GM19372 (cell line): ENCODE measurements around the gene CLSTN2.

Source experiments
- ATAC-seq: cut with Tn5 transposase; IDR thresholded peaks from one replicate; pipeline ENCODE4 v1.9.1; 2021; ENCODE audit warnings: mild to moderate bottlenecking, low read depth, moderate library complexity; ENCODE audit not compliant: unreplicated experiment

The CLSTN2 gene

DNA sequence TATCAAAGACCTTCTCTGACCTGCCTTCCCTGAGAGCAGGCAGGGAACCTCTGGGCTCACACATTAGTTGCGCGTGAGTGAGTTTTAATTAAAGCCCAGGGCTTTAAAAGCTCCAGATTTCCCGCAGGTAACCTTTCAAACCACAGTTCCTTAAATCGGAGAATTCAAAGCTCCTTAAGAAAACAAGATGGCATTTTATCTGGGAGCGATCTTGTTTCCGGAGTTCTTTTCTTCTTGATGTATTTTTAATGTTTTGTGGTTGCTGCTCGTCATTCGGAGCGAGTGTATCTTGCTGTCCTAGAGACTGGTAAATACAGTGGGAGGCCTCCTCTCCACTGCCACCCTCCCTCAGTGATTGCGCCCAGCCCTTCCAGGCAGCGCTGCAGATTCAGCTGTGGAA, 284.3 kb downstream of the CLSTN2 start:
- ATAC-seq, result no peak

DNA sequence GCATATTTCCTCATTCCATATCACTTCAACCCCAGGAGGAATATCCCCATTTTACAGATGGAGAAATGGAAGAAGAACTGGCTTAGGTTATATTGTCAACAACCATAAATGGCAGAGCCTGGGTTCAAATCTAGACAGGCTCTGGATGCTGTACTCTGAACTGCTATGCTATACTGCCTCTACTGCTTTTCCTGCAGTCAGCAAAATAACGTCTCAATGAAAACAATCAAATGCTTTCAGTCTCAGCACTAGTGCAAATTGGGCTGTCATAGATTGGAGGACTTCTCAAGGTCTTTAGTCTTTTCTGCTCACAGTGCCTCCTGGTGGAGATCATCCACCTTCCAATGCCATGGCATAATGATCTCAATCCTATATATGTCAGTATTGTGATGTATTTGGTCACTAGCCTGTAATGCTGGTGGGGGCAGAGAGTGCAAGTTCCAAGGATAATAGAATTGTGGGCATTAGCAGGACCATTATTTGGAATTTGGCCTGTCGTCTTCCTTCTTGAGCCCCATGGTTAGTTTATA, 285.0 kb downstream of the CLSTN2 start:
- no peak for ATAC-seq

DNA sequence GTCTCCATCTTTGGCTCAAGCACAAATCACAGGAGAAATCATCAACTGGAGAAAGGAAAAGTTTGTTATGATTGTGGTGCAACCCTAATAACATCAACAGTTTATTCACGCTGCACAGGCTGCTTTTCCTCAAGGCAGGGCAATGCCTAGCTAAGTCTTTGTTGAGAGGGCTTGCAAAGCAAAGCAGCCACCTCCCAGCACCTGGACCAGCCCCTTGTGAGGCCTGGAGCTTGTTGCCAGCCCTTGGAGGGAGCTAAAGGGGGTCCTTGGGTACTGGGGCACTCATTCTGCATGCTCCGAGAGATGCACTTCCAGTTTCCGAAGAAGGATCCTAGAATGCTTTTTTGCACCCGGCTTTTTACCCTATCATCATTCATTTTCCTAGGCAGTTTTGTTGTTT, 288.2 kb downstream of the CLSTN2 start:
- no peak for ATAC-seq

DNA sequence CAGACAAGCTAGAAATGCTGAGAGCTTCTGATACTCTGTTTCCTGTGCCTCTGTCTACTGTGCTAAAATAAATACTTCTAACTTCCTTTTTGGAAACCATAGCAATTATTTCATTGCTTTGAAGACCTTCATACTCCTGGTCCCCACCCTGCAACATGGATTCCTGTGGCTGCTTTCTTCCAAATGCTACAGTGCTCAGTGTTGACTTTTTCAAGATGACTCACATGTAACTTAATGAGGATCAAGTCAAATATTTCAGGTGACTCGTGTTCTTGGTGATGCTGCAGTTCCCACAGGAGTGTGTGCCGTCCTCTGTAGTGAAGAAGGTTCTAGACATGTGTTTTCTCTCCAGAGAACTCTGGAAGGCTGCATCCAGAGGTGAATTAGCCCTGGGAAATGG, 288.6 kb downstream of the CLSTN2 start:
- no peak for ATAC-seq

DNA sequence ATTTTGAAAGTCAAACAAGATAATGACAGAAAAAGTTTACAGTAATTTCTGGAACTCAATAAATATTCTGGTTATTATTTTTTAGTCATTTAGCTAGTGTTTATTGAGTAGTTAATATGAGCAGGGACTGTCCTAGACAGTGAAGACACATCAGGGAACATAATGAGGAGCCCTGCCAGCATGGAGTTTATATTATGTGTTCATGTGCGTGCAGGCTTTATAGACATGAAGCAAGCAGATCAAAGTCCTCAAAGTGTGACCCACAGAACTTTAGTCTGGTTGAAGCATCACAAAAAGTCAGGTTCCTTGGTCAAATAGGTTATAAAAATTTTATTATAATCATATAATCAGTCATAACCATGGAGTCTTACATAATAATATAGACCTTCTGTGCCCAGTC, 289.3 kb downstream of the CLSTN2 start:
- ATAC-seq, result no peak

DNA sequence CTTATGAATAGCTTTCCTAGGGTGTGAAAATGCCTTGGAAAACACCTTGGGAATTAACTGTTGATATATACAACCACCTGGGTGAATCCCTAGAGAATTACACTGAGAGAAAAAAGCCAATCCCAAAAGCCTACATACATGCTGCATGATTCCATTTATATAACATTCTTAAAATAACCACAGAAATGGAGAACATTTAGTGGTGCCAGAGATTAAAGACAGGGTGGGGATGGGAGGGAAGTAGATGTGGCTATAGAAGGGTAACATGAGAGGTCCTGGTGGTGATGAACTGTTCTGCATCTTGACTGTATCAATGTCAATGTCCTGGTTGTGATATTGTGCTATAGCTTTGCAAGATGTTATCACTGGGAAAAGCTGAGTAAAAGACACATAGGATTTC, 291.0 kb downstream of the CLSTN2 start:
- no peak for ATAC-seq

DNA sequence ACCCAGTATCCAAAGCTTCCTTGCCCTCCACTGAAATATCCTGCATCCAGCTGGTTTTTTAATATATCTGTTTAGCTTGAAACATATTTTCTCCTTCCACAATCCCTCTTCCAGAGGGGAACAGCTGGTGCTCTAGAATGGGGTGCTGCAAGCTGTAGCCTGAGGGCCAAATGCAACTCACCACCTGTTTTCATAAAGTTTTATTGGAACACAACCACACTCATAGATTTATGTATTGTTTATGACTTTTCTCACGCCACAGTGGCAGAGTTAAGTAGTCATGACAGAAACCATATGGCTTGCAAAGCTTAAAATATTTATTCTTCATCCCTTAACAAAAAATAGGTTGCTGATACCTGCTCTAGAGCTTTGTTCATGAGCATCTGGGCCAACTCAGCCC, 298.7 kb downstream of the CLSTN2 start:
- ATAC-seq, result no peak

DNA sequence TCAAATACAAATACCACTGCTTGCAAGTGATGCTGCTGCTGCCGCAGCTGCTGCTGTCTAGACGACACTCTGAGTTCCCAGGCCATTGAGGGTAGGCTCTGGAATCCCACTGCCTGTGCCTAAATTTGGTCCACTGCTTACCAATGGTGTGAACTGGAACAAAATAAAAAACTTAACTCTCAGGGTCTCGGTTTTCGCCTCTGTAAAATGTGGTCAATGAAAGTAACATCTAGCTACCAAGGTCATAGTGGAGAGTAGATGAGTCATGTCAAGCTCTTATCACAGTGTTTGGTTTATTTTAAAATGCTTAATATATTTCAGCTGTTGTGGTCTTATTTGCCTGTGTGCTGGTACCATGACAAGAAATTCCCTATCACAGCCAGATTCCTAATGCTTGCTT, 299.3 kb downstream of the CLSTN2 start:
- no peak for ATAC-seq

DNA sequence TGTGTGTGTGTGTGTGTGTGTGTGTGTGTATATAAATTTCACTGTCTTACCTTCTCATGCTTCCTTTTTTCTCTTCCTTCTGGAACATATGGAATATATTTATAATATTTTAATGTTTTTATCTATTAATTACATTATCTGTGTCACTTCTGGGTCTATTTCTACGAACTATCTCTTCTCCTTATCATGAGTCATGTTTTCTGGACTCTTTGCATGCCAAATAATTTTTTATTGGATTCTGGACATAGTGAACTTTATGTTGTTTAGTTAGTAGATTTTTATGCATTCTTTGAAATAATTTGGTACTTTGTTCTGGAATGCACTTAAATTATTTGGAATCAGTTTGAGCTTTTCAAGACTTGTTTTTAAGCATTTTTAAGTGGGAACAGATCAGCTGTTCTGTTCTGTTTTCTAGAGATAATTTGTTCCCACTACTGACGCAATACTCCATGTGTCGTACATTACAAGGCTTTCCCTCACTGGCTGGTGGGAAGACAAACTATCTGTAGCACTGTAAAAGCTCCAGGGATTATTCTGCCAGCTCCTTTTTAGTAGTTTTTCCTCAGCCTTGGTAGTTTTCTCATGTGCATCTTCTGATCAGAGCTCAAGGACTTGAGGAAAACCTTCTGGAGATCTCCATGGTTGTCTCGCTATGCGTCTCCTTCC, 302.0 kb downstream of the CLSTN2 start:
- ATAC-seq, result no peak

DNA sequence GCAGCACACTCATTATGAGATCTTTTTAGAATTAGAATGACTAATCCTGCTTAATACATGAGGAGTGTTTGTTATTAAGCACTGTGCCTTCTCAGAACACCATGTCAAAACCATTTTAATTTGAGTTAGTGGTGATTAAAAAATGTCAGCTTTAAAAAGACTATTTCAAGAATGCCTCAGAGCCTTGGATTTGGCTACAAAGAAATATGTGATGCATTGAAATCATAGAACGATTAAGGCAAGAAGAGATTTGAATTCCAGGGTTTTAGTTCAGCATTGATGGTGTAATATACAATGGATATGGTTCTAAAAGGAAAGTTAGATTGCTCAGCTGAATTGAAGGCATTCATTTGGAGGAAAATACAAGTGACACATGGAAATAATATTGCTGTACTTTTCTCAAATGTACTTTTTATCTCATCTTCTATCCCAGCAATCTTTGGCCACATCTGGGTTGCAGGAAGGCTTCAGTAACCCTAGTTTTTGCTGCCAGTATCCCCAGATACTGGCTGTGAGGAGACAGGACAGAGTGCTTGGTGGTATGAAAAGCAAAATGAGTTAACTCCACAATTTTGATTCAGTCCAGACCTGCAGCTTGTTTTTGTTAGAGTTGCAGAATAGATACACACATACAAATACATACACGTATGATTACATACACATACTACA, 303.8 kb downstream of the CLSTN2 start:
- no peak for ATAC-seq

DNA sequence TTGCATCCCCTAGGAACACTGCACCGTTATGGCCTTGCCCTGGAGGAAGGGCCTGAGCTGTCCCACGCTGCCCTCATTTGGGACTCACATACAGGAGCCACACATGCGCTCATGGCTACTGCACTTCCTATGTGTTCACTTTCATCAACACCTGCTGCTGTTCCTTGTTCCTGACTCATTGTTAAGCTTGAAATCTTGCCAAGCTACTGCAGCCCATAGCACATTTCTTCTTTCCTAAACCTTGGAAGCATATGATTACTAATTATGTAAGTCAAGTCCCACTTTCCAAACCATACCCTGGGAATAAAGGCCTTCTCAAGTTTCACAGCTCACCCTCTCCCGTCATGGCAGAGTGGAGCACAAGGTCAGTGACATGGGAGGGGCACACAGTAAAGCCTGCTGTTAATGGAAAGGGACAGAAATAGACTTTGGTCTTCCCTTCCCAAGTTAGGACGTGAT, 307.9 kb downstream of the CLSTN2 start:
- ATAC-seq, result no peak

DNA sequence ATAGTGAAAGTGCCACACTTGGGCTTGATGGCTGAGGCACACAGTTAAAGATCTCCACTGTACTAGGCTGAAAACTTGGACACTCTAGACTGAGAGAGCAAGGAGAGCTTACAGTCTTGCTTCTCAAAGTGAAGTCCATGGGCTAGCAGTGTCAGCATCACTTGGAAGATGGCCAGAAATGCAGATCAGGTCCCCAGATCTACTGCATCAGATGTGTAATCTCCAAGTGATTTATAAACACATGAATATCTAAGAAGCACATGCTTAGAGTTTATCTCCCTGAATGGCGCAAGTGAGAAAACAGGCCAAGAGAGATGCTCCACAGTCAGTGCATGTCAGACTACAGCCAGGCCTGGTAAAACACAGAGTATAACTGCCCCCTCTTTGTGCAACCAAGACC, 308.6 kb downstream of the CLSTN2 start:
- ATAC-seq, result no peak

DNA sequence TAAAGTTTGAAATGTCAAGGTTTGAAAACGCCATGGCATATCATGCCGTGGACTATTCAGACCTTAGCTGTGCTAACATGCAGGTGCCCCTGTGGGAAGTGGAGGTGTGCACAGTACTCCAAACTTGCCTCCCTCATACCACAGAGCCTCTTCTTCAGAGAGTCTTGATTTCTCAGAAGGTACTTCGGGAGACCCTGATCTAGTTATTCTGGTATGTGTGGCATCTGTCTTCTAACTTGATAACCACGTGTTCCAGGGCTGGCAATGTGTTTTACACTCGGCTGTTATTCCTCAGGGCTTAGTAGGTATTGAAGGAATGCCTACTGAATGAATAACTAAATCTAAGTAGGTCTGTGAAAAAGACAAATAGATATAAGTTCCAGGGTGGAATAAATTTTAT, 309.9 kb downstream of the CLSTN2 start:
- ATAC-seq, result no peak

DNA sequence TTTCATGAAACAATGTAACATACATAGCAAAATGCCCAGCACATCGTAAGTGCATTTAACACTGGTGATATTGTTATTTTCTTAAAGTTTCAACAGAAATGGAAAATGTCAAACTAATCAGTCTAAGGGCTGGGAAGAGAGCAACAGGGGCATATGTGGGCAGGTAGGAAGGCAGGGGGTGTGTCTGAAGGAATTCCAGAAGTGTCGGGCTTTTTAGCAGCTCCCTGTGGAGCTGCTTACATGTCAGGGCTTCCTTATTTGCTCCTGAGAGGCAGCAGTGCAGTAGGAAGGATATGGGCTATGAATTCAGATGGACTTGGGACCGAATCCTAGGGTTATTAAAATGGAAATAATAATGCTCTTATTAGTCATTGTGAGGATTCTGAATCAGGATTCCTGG, 311.6 kb downstream of the CLSTN2 start:
- no peak for ATAC-seq

DNA sequence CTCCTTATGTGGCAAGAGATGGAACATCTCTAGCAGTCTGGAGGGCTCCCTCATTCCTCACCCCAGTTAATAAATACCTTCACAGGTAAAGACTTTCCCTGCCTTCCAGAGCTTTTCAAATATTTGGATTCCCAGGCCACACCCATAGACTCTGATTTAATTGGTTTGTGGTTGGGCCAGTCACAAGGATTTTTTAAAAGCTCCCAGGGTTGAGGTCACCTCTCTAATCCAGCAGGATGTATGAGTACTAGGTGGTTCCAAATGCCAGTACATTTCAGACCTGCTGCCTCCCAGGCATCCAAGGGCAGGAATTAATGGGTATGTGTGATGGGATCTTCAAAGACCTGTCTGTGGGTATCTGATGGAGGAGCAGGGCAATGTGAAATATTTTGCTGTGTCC, 312.8 kb downstream of the CLSTN2 start:
- ATAC-seq, result no peak

DNA sequence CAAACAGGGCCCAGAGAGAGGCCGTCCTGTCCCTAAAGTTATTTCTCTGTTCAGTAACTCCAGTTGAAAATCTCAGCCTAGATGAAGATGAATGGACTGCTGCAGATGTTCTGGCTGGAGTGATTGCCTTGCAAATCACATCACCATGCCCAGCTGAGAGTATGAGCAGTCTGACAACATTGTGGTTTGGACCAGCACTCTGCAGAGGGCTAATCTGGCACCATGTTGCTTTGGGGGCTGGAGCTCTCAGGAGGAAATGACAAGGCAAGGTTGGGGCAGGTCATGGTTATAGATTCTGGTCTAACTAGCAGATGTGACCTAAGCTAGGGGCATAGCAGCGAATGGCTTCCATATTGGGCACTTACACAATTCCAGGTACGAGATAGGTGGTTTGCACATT, 314.2 kb downstream of the CLSTN2 start:
- ATAC-seq, result no peak

DNA sequence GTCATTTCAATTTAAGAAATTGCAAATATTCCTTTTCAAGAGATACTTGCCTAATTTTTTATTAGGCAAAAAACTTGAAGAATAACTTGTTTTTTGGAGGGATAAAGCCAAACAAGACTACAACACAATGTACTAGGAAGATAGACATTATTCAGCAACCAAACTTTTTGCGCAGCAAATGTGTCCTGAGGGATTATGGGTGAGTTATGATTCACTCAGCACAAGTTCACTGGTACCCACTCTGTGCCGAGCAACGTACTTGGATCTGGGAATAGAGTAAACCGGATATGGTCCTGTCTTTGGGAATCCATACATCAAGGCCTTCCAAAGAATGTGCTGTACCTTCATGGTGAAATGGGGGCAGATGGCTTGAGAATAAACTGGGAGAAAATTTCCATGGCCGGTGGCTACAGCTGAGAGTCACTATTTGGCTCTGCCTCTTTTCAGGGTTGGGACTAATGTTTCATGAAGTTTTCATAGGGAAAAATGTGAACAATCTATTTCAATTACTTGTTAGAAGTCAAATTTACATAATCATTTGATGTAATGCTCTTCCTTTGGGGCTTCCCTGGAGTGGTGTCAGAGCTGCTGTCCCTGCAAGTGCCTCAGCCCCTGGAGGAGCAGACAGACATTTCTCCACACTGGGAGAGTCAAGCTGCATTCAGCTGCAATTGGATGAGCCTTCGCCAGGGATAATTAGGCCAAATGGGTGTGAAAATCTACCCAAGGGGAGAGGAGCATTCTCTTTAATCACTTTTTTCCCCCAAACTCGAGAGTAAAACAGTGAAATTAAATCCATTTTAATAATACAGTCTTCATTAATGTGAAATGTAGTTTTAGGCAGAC, 315.2 kb downstream of the CLSTN2 start:
- ATAC-seq, result no peak

DNA sequence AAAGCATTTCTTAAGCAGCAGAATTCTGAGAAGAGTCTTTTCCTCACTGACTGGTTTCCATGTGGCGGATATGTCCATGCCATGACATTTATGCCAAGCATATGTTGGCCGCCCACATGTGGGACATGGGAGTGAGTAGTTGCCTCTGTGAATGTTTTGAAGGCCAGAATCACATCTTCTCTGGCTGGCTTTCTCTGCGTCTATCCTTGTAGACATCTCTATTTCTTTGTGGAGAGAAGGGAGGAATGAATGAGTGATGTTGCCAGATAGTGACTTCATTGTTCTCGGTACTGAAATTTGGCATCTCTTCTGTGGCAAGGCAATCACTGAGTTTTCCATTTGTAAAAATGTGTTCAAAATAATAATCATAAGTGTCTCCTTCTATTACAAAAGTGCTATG, 316.0 kb downstream of the CLSTN2 start:
- ATAC-seq, result no peak

DNA sequence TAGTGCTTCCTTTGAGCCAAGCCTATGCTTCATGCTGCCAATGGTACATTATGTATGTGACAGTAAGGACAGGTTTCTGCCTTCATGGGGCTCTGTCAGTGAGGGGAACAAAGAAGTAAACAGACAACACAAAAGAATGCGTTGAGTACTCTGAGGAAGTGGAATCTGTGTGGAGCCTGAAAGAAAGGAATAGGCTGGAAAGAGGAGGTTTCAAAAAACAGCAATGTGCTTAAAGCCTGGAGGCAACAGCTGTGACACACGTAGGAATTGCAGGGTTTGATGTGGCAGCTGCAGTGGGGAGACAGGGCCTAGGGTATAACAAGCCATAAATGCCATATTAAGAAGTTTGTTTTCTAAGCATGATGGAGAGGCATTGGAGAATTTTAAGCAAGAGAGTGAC, 316.7 kb downstream of the CLSTN2 start:
- ATAC-seq, result no peak

DNA sequence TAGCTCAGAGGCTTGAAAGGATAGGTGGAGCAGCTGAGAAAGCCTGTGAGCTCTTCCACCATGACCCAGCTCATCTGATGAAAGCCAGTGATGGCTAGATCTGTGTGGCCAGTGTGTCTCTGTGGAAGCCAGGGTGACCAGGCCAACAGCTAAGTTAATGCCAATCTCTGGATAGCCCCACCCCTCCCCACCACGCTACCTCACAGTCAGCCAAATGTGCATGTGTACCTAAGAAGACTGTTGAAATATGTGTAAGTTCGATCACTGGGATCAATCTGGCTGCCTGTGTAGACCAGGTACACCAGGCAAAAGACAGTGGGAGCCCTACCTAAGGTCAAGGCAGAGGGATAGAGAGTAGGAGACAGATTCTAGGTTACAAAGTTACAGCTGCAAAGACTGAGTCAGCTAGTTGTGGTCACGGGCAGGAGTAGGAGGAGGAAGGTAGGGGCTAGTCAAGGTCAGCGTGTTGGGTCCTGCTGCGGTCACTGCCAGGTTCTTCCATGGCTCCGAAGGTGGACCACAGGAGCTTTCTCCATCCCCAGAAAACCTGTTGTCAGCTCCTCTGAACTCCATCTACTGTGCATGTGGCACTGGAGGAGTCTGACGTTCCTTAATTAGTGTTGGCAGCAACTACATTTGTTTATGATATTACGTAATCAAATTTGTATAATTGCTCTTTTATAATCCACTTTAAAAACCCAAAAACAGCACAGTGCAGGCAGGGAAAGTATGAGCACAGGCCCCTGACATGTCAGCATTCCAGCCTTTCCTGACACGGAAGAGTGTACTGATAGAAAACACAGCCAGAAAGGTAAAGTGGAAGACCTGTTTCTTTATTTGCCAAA, 318.0 kb downstream of the CLSTN2 start:
- ATAC-seq, result no peak
